PC-3 (cell line): Measurements from ENCODE around the gene LRRC40. TPM values are rescaled to one million over a fixed set of nuclear protein-coding genes. Genes with fewer than 3 reads are reported as not detected.

Experiments
- ATAC-seq: fragments of 200-7000 bp; cut with Tn5 transposase; 2 replicates; pipeline ENCODE4 v1.9.1; 2020; ENCODE audit warnings: mild to moderate bottlenecking, moderate library complexity
- BruUV-seq: library from RNA; stranded (reverse); fragments of 400-500 nt; replicated peaks from 2 replicates; lab custom pipeline; 2021; lab: Mats Ljungman, UMichigan
- CTCF ChIA-PET: fragments of 300-600 bp; sonication (Branson Sonifier 250); formaldehyde crosslinking; loops from one replicate; lab custom pipeline; 2022; ENCODE audit warnings: antibody characterized with exemption; lab: Charles Lee
- POLR2A ChIA-PET: fragments of 300-600 bp; sonication (Branson Sonifier 250); formaldehyde crosslinking; loops from one replicate; lab custom pipeline; 2022; ENCODE audit warnings: antibody characterized with exemption; ENCODE audit not compliant: unreplicated experiment; lab: Charles Lee
- DNase-seq: peaks from one replicate; pipeline ENCODE4 v3.0.0-alpha.2; 2015
- H2AFZ ChIP-seq: fragments of 300-600 bp; sonication (generic); 2 replicates; pipeline ENCODE4 v1.6.0; 2016; ENCODE audit warnings: antibody characterized with exemption, low read length
- H3F3A ChIP-seq: fragments of 300-600 bp; sonication (generic); one replicate; pipeline ENCODE4 v1.6.0; 2017; ENCODE audit warnings: antibody characterized with exemption, low read length, control low read depth, mild to moderate bottlenecking; ENCODE audit not compliant: unreplicated experiment
- H3K27ac ChIP-seq: fragments of 300-600 bp; sonication (generic); 2 replicates; pipeline ENCODE4 v1.5.1; 2016; ENCODE audit warnings: mild to moderate bottlenecking, low read length
- H3K27me3 ChIP-seq: fragments of 300-600 bp; sonication (generic); 2 replicates; pipeline ENCODE4 v1.6.1; 2016; ENCODE audit warnings: low read length, mixed read lengths
- H3K36me3 ChIP-seq: fragments of 300-600 bp; sonication (generic); 2 replicates; pipeline ENCODE4 v1.6.1; 2016; ENCODE audit warnings: low read depth, mixed run types, low read length, mixed read lengths
- H3K4me1 ChIP-seq: fragments of 300-600 bp; sonication (generic); 2 replicates; pipeline ENCODE4 v1.5.1; 2016; ENCODE audit warnings: low read length; ENCODE audit not compliant: insufficient read depth
- H3K4me2 ChIP-seq: fragments of 300-600 bp; sonication (generic); 2 replicates; pipeline ENCODE4 v1.6.0; 2016; ENCODE audit warnings: low read length
- H3K4me3 ChIP-seq: fragments of 300-600 bp; sonication (generic); 2 replicates; pipeline ENCODE4 v1.5.1; 2016; ENCODE audit warnings: mild to moderate bottlenecking, low read length, mixed read lengths
- H3K79me2 ChIP-seq: fragments of 300-600 bp; sonication (generic); 2 replicates; pipeline ENCODE4 v1.6.1; 2017; ENCODE audit warnings: low read length, mixed read lengths
- H3K9ac ChIP-seq: fragments of 300-600 bp; sonication (generic); 2 replicates; pipeline ENCODE4 v1.6.0; 2016; ENCODE audit warnings: mild to moderate bottlenecking, low read length
- H3K9me2 ChIP-seq: fragments of 300-600 bp; sonication (generic); replicated peaks from 2 replicates; pipeline ENCODE4 v1.6.1; 2016; ENCODE audit warnings: mixed run types, low read length, mixed read lengths
- H3K9me3 ChIP-seq: fragments of 300-600 bp; sonication (generic); 2 replicates; pipeline ENCODE4 v1.6.1; 2016; ENCODE audit warnings: low read length, mixed read lengths
- H4K20me1 ChIP-seq: fragments of 300-600 bp; sonication (generic); 2 replicates; pipeline ENCODE4 v1.6.1; 2016; ENCODE audit warnings: low read length, mixed read lengths
- CTCF ChIP-seq: fragments of 300-600 bp; sonication (generic); conservative IDR thresholded peaks from 2 replicates; pipeline ENCODE4 v1.5.1; 2017; ENCODE audit warnings: antibody characterized with exemption, low read depth, mild to moderate bottlenecking, low read length
- EZH2 ChIP-seq: fragments of 300-600 bp; sonication (generic); IDR thresholded peaks from one replicate; pipeline ENCODE4 v1.6.1; 2017; ENCODE audit warnings: antibody characterized with exemption, mild to moderate bottlenecking, low read length; ENCODE audit not compliant: unreplicated experiment
- EZH2phosphoT487 ChIP-seq: fragments of 300-600 bp; sonication (generic); IDR thresholded peaks from 2 replicates; pipeline ENCODE4 v1.6.1; 2018; ENCODE audit warnings: mild to moderate bottlenecking, antibody characterized with exemption, low read length, borderline replicate concordance
- intact Hi-C: fragments of 100-400 bp; cut with micrococcal nuclease; formaldehyde crosslinking; loops from 2 replicates; pipeline ENCODE4 v1.9.0; 2023
- total RNA-seq: library from RNA; depleted of rRNA; stranded (reverse); fragments of >200 nt; gene quantifications from 2 replicates; pipeline ENCODE4 v1.2.3, GENCODE V29; 2014; rRNA removed

The LRRC40 gene
- total RNA-seq, 1 experiment from 2014 or later: 18.4 TPM

DNA sequence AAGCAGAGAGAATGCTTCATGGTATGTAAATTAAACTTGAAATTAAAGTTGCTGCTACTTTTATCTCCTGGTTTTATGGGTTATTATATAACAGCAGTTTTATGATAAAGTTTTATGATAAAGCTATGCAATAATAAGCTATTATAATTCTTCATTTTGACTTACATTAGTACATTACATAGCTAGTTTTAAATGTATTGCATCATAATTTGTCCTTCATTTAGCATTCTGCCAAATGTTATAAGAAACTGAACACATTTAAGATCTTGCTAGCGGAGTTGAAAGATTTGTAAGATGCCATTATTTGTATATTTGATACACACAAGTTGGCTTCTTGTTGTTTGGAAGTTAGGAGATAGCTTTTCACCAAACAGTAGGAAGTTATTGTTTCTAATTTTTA is 101.6 kb downstream of the LRRC40 start:
- no peak overlapping the region for H3K9ac ChIP-seq
- ChIA-PET POLR2A (no interaction called here), CTCF (no interaction called here)
- no peak for TF ChIP-seq EZH2phosphoT487
- no peak for TF ChIP-seq EZH2
- TF ChIP-seq CTCF: no peak
- no peak overlapping the region for H3K27ac ChIP-seq
- H3F3A ChIP-seq: no peaks in the 10 kb centered on the region
- H3K4me3 ChIP-seq: no peak overlapping the region
- H3K27me3 ChIP-seq: peaks cover 11% of the 10 kb centered on the region
- intact Hi-C loops: no loop called here
- no peaks in the 10 kb centered on the region for H3K36me3 ChIP-seq
- H2AFZ ChIP-seq: no peak overlapping the region
- ATAC-seq (no peak), DNase-seq (no peak)
- H3K79me2 ChIP-seq: no peaks in the 10 kb centered on the region
- no peaks in the 10 kb centered on the region for H3K4me1 ChIP-seq
- H3K4me2 ChIP-seq: no peak overlapping the region
- H4K20me1 ChIP-seq: no peaks in the 10 kb centered on the region
- H3K9me2 ChIP-seq: 0 out of 2 replicates have a peak, but pooled peaks cover 3% of the 10 kb centered on the region
- H3K9me3 ChIP-seq: no peaks in the 10 kb centered on the region
- BruUV-seq: no TSS peak

GRCh38 chr1:70101774-70102173 is 103.6 kb downstream of the LRRC40 start:
- Histone ChIP-seq H2AFZ (no peak overlapping the region), H3K27me3 (peaks cover 11% of the 10 kb centered on the region), H3K9ac (no peak overlapping the region), H3K9me3 (no peaks in the 10 kb centered on the region), H3K4me3 (no peak overlapping the region), H3K27ac (no peak overlapping the region), H3K4me1 (no peaks in the 10 kb centered on the region), H3K9me2 (0 out of 2 replicates have a peak, but pooled peaks cover 3% of the 10 kb centered on the region), H3K36me3 (no peaks in the 10 kb centered on the region), H3F3A (no peaks in the 10 kb centered on the region), H3K4me2 (no peak overlapping the region), H3K79me2 (no peaks in the 10 kb centered on the region), H4K20me1 (no peaks in the 10 kb centered on the region)
- ATAC-seq (no peak), DNase-seq (no peak)
- TF ChIP-seq EZH2phosphoT487 (no peak), EZH2 (no peak), CTCF (no peak)
- ChIA-PET POLR2A (no interaction called here), CTCF (no interaction called here)
- no TSS peak for BruUV-seq
- intact Hi-C loops: no loop called here

DNA sequence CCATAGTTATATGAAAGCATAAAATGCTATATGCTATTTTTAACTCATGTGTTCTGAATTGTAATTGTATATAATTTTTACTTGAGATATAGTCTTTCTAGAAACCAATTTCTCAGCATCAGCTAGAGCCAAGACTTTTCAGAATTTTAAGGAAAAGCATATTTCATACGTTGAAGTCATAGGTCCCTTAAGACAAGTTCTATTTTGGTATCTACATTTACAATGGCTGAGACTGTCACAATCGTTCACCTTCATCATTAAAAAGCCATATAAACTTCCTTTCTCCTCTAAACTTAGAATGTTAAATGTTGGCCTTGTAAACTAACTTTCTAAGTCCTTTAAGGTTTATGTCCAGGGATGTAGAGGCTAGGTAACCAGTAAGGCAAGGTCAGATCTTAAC is 104.1 kb downstream of the LRRC40 start:
- Histone ChIP-seq H2AFZ (no peak overlapping the region), H3K27me3 (peaks cover 11% of the 10 kb centered on the region), H3K9me3 (no peaks in the 10 kb centered on the region), H3K27ac (no peak overlapping the region), H3K79me2 (no peaks in the 10 kb centered on the region), H3F3A (no peaks in the 10 kb centered on the region), H3K4me3 (no peak overlapping the region), H3K9me2 (0 out of 2 replicates have a peak, but pooled peaks cover 3% of the 10 kb centered on the region), H3K36me3 (no peaks in the 10 kb centered on the region), H3K4me1 (no peaks in the 10 kb centered on the region), H4K20me1 (no peaks in the 10 kb centered on the region), H3K4me2 (no peak overlapping the region), H3K9ac (no peak overlapping the region)
- POLR2A ChIA-PET: no interaction called here
- BruUV-seq: no TSS peak
- intact Hi-C loops: no loop called here
- TF ChIP-seq EZH2 (no peak), CTCF (no peak), EZH2phosphoT487 (no peak)
- ATAC-seq (no peak), DNase-seq (no peak)
- CTCF ChIA-PET: no interaction called here

Other genes starting within 250 kb of the LRRC40 start
- 98.7 and 112 TPM in 2 replicates for gene SRSF11, start 15.8 kb upstream of the LRRC40 start, total RNA-seq
- gene ANKRD13C, start 149.1 kb upstream of the LRRC40 start, total RNA-seq: 38.0 and 41.5 TPM in 2 replicates
- 8.5 and 13.2 TPM in 2 replicates for gene CTH, start 205.7 kb upstream of the LRRC40 start, total RNA-seq